ENCODE measurements around the gene MIS18A. TPM values are rescaled to one million over a fixed set of nuclear protein-coding genes. Genes with fewer than 3 reads are reported as not detected.

MIS18A gene
- total and polyA plus RNA-seq, 9 donors, result 4.5 to 13.2 (median 9.8) TPM

GRCh38 chr21:32233722-32234301 lies 45.0 kb downstream of the MIS18A start:
- WGBS, 3 donors, result 88 to 89% (median 89%) methylated on average over 4 of the region's 4 CpGs
- H3K4me1 ChIP-seq (ENCODE audit: insufficient read depth), result no peaks in the 10 kb centered on the region
- no peaks in the 10 kb centered on the region for H3K9me3 ChIP-seq
- TF ChIP-seq EP300 (IDR thresholded peaks at IDR 0.05) (no peak), CTCF (IDR thresholded peaks at IDR 0.05) (no peak)
- H3K36me3 ChIP-seq, result no peaks in the 10 kb centered on the region
- no peak overlapping the region for H3K4me3 ChIP-seq
- no peak for DNase-seq
- intact Hi-C loops (cut with DNase I), result no loop called here
- no peak overlapping the region for H3K27ac ChIP-seq
- H3K27me3 ChIP-seq, result no peaks in the 10 kb centered on the region

GRCh38 chr21:32233055-32233546 lies 45.7 kb downstream of the MIS18A start:
- H3K27me3 ChIP-seq, result no peaks in the 10 kb centered on the region
- H3K9me3 ChIP-seq, result no peaks in the 10 kb centered on the region
- no peak overlapping the region for H3K27ac ChIP-seq
- no peak for TF ChIP-seq EP300 (IDR thresholded peaks at IDR 0.05)
- no peak for TF ChIP-seq CTCF (IDR thresholded peaks at IDR 0.05)
- no peak for TF ChIP-seq POLR2A (IDR thresholded peaks at IDR 0.05)
- intact Hi-C loops (cut with DNase I), result no loop called here
- DNase-seq, result no peak
- 41 to 51% (median 47%) methylated on average over 4 of the region's 4 CpGs for WGBS, 3 donors
- H3K4me1 ChIP-seq (ENCODE audit: insufficient read depth), result no peaks in the 10 kb centered on the region
- H3K4me3 ChIP-seq, result no peak overlapping the region
- H3K36me3 ChIP-seq, result no peaks in the 10 kb centered on the region

GRCh38 chr21:32226444-32226843 lies 52.4 kb downstream of the MIS18A start:
- H3K9me3 ChIP-seq, result no peaks in the 10 kb centered on the region
- WGBS, 3 donors, result 73 to 84% (median 81%) methylated on average over 1 of the region's 1 CpG
- no peaks in the 10 kb centered on the region for H3K4me1 ChIP-seq (ENCODE audit: insufficient read depth)
- no peaks in the 10 kb centered on the region for H3K36me3 ChIP-seq
- no peaks in the 10 kb centered on the region for H3K27me3 ChIP-seq
- no peak overlapping the region for H3K4me3 ChIP-seq
- no peak for TF ChIP-seq EP300 (IDR thresholded peaks at IDR 0.05)
- TF ChIP-seq POLR2A (IDR thresholded peaks at IDR 0.05), result no peak
- TF ChIP-seq CTCF (IDR thresholded peaks at IDR 0.05), result no peak
- H3K27ac ChIP-seq, result no peak overlapping the region
- intact Hi-C loops (cut with DNase I), result no loop called here
- DNase-seq, result no peak

Other genes starting within 250 kb of the MIS18A start
- 1 to 10 TPM in 5 of 7 donors, under 1 TPM in 1, not detected in 1; 0.58 to 9.2 (median 2.3) TPM for gene MRAP, start 19.8 kb upstream of the MIS18A start, total RNA-seq
- gene MRAP, start 19.8 kb upstream of the MIS18A start, polyA plus RNA-seq, result 10 to 100 TPM in 1 of 2 donors, 1 to 10 TPM in 1; 1.9 to 67.5 TPM
- 10 to 100 TPM; 14.4 to 29.6 (median 19.6) TPM for gene URB1, start 114.0 kb upstream of the MIS18A start, total RNA-seq
- 1 to 10 TPM; 7.6 to 9.1 TPM for gene URB1, start 114.0 kb upstream of the MIS18A start, polyA plus RNA-seq
- gene EVA1C, start 133.7 kb upstream of the MIS18A start, total RNA-seq, result 100 to 1,000 TPM in 1 of 7 donors, 10 to 100 TPM in 6; 27.1 to 156 (median 49.6) TPM
- gene EVA1C, start 133.7 kb upstream of the MIS18A start, polyA plus RNA-seq, result 10 to 100 TPM; 29.9 to 46.6 TPM